NCI-H345 (cell line): ENCODE measurements around the gene GTF2H3.

ENCODE experiments used
- DNase-seq: peaks from one replicate; lab custom pipeline; 2025; lab: John Stamatoyannopoulos, UW

The GTF2H3 gene

GRCh38 chr12:123645878-123646277 lies 12.2 kb downstream of the GTF2H3 start:
- DNase-seq: no peak

GRCh38 chr12:123648401-123648800 lies 14.8 kb downstream of the GTF2H3 start:
- DNase-seq: no peak

GRCh38 chr12:123654129-123654701 lies 20.6 kb downstream of the GTF2H3 start:
- DNase-seq: no peak

- DNase-seq: no peak
Measured at GRCh38 chr12:123655420-123655819, 21.8 kb downstream of the GTF2H3 start.

GRCh38 chr12:123656392-123656791 lies 22.8 kb downstream of the GTF2H3 start:
- no peak for DNase-seq

GRCh38 chr12:123657211-123657610 lies 23.6 kb downstream of the GTF2H3 start:
- DNase-seq: no peak

- no peak for DNase-seq
Measured at GRCh38 chr12:123659996-123660727, 26.5 kb downstream of the GTF2H3 start.

- DNase-seq: no peak
Measured at GRCh38 chr12:123667771-123668170, 34.1 kb downstream of the GTF2H3 start.

GRCh38 chr12:123670882-123671728 lies 37.5 kb downstream of the GTF2H3 start, which contains the start of gene TCTN2:
TCTN2 (plus strand) TSS chr12:123671113; CDS start chr12:123671241, 128 bp downstream.
- peak; percentile 95 for DNase-seq

GRCh38 chr12:123671876-123672275 lies 38.2 kb downstream of the GTF2H3 start:
- DNase-seq: no peak

- no peak for DNase-seq
Measured at GRCh38 chr12:123675436-123675835, 41.8 kb downstream of the GTF2H3 start.

GRCh38 chr12:123676616-123677320 lies 43.1 kb downstream of the GTF2H3 start:
- no peak for DNase-seq

GRCh38 chr12:123678981-123679380 lies 45.4 kb downstream of the GTF2H3 start:
- DNase-seq: no peak

- DNase-seq: no peak
Measured at GRCh38 chr12:123681605-123682004, 48.0 kb downstream of the GTF2H3 start.

- no peak for DNase-seq
Measured at GRCh38 chr12:123683964-123684363, 50.3 kb downstream of the GTF2H3 start.

- no peak for DNase-seq
Measured at GRCh38 chr12:123686636-123687190, 53.1 kb downstream of the GTF2H3 start.

GRCh38 chr12:123690191-123690840 lies 56.7 kb downstream of the GTF2H3 start:
- DNase-seq: no peak

GRCh38 chr12:123696207-123696606 lies 62.6 kb downstream of the GTF2H3 start:
- DNase-seq: no peak

- no peak for DNase-seq
Measured at GRCh38 chr12:123696646-123697045, 63.0 kb downstream of the GTF2H3 start.

GRCh38 chr12:123705935-123706334 lies 72.3 kb downstream of the GTF2H3 start:
- peak; percentile 25 for DNase-seq

- DNase-seq: no peak
Measured at GRCh38 chr12:123707466-123707865, 73.8 kb downstream of the GTF2H3 start.
